ENCODE data around the gene RPTOR.

DNA sequence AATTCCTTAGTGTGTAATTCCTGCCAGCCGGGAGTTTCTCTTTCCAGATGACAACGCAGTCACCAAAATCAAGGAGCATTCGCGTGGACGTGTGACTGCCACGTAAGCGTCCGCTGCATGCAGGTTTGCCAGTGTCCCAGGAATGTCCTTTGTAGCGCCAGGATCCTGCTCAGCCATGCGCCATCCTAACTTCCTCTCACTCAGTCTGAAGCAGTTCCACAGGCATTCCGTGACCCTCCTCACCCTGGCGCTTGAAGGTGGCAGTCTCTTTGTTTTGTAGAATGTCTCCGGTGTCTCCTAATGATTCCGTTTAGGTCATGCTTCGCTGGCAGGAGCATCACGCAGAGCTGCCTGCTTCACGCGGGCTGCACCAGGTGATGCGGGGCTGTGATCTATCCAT lies 88.6 kb downstream of the RPTOR start:
- TF ChIP-seq, protein P1, sequence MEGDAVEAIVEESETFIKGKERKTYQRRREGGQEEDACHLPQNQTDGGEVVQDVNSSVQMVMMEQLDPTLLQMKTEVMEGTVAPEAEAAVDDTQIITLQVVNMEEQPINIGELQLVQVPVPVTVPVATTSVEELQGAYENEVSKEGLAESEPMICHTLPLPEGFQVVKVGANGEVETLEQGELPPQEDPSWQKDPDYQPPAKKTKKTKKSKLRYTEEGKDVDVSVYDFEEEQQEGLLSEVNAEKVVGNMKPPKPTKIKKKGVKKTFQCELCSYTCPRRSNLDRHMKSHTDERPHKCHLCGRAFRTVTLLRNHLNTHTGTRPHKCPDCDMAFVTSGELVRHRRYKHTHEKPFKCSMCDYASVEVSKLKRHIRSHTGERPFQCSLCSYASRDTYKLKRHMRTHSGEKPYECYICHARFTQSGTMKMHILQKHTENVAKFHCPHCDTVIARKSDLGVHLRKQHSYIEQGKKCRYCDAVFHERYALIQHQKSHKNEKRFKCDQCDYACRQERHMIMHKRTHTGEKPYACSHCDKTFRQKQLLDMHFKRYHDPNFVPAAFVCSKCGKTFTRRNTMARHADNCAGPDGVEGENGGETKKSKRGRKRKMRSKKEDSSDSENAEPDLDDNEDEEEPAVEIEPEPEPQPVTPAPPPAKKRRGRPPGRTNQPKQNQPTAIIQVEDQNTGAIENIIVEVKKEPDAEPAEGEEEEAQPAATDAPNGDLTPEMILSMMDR (IDR thresholded peaks at IDR 0.05; ENCODE audit: poor library complexity, severe bottlenecking), result no peak
- TF ChIP-seq RAD21 (conservative IDR thresholded peaks at IDR 0.05), result no peak
- TF ChIP-seq, protein P2, sequence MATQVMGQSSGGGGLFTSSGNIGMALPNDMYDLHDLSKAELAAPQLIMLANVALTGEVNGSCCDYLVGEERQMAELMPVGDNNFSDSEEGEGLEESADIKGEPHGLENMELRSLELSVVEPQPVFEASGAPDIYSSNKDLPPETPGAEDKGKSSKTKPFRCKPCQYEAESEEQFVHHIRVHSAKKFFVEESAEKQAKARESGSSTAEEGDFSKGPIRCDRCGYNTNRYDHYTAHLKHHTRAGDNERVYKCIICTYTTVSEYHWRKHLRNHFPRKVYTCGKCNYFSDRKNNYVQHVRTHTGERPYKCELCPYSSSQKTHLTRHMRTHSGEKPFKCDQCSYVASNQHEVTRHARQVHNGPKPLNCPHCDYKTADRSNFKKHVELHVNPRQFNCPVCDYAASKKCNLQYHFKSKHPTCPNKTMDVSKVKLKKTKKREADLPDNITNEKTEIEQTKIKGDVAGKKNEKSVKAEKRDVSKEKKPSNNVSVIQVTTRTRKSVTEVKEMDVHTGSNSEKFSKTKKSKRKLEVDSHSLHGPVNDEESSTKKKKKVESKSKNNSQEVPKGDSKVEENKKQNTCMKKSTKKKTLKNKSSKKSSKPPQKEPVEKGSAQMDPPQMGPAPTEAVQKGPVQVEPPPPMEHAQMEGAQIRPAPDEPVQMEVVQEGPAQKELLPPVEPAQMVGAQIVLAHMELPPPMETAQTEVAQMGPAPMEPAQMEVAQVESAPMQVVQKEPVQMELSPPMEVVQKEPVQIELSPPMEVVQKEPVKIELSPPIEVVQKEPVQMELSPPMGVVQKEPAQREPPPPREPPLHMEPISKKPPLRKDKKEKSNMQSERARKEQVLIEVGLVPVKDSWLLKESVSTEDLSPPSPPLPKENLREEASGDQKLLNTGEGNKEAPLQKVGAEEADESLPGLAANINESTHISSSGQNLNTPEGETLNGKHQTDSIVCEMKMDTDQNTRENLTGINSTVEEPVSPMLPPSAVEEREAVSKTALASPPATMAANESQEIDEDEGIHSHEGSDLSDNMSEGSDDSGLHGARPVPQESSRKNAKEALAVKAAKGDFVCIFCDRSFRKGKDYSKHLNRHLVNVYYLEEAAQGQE (IDR thresholded peaks at IDR 0.05; ENCODE audit: borderline replicate concordance), result peak; percentile 52
- no peak for TF ChIP-seq TAF1 (IDR thresholded peaks at IDR 0.05; ENCODE audit: low read depth)
